GM12891 (cell line): ENCODE results near the gene OCSTAMP.

ENCODE experiments used
- DNase-seq: peaks from one replicate; pipeline ENCODE4 v3.0.0; 2011; ENCODE audit warnings: low spot score; ENCODE audit not compliant: insufficient read length
- FAIRE-seq: peaks from 2 replicates; lab custom pipeline; 2011; peaks lifted over from hg19 to GRCh38; lab: Jason Lieb, UNC
- PAX5 ChIP-seq: IDR thresholded peaks from 2 replicates; pipeline ENCODE4 v1.6.1; 2011; ENCODE audit warnings: low read length, moderate library complexity, mild to moderate bottlenecking; ENCODE audit not compliant: insufficient read depth, severe bottlenecking
- POLR2A ChIP-seq: IDR thresholded peaks from 2 replicates; pipeline ENCODE4 v1.6.1; 2011; ENCODE audit warnings: low read depth, low read length, control low read depth
- POLR2AphosphoS5 ChIP-seq: IDR thresholded peaks from 2 replicates; pipeline ENCODE4 v1.6.1; 2011; ENCODE audit warnings: low read depth, low read length, control low read depth
- POU2F2 ChIP-seq: IDR thresholded peaks from 2 replicates; pipeline ENCODE4 v1.6.1; 2011; ENCODE audit warnings: low read depth, mild to moderate bottlenecking, control low read depth, low read length, moderate library complexity
- SPI1 ChIP-seq: IDR thresholded peaks from 2 replicates; pipeline ENCODE4 v1.6.1; 2011; ENCODE audit warnings: low read depth, low read length, control low read depth
- TAF1 ChIP-seq: IDR thresholded peaks from 2 replicates; pipeline ENCODE4 v1.6.1; 2011; ENCODE audit warnings: low read depth, low read length, control low read depth

Gene OCSTAMP

DNA sequence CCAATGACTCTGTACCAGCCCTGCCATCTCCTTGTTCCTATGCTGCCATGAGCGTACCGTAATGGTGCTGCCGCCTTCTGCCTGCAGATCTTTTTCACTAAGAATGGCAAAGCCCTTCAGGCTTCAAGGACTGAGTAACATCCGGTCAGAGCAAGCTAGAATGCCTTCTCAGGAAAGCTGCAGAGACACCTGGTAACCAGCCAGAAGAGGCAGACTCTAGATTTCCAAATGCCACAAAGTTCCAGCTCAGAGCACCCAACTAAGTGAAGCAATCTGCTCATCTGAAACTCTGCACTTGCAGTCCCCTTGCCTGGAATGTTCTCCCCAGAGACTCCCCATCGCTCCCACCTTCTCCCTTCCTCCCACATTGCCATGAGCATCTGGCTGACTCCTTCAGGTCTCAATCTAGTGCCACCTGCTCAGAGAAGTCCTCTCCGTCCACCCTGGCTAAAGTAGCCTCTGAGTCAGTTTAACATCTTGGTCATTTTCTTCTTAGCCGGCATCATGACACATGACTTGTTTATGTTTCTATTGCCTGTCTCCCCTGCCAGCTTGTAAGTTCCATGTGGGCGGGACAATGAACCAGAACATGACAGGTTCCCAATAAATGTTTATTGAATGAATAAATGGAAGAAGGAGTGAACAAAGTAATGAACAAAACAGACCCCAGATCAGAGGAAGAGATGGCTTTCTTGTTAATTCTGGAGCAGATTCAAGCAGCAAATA, 6.9 kb upstream of the OCSTAMP start:
- TF ChIP-seq POLR2AphosphoS5 (no peak), PAX5 (no peak), TAF1 (no peak), POLR2A (no peak), SPI1 (no peak), POU2F2 (no peak)

DNA sequence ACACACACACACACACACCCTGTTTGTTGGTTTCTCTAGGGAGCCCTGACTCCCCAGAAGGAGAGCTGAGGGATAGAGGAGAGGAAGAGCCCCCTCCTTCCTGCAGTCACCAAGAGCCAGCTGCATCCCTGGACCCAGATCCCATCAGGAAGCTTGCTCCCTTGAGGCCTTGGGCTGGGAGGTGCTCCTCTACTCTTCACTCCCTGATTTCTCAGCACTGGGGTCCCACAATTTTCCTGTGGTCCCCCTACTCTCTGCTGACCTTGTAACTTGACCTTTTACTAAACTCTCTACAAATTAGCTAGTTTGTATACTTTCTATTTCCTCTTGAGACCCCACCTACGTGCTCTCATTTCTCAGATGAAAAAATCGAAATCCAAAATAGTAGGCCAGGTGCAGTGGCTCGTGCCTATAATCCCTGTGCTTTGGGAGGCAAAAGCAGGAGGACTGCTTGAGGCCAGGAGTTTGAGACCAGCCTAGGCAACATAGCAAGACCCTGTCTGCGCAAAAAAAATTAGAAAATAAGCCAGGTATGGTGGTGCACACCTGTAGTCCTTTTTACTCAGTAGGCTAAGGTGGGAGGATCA, 5.0 kb upstream of the OCSTAMP start:
- no peak for TF ChIP-seq SPI1
- TF ChIP-seq PAX5: no peak
- no peak for TF ChIP-seq POLR2AphosphoS5
- TF ChIP-seq TAF1: no peak
- TF ChIP-seq POLR2A: no peak
- TF ChIP-seq POU2F2: no peak
- no peak for FAIRE-seq
- no peak for DNase-seq

More for the DNA sequence above, 6.9 kb upstream of the OCSTAMP start:
- DNase-seq (no peak), FAIRE-seq (no peak)

DNA sequence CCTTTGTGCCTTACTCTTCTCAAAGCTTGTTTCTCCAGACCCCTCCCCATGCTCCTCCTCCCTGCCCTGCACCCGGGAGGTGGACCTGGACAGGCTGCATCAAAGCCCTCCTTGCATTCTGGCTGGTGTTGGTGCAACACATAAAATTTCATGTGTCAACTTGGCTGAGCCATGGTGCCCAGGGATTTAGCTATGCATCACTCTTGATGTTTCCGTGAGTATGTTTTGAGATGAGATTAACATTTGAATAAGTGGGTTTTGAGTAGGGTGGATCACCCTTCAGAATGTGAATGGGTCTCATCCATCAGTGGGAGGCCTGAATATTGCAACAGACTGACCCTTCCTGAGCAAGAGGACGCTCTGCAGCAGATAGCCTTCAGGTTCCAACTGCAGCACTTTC, 4.4 kb upstream of the OCSTAMP start:
- no peak for DNase-seq
- no peak for TF ChIP-seq POU2F2
- no peak for TF ChIP-seq POLR2A
- no peak for TF ChIP-seq POLR2AphosphoS5
- TF ChIP-seq SPI1: no peak
- no peak for TF ChIP-seq PAX5
- TF ChIP-seq TAF1: no peak
- FAIRE-seq: no peak

DNA sequence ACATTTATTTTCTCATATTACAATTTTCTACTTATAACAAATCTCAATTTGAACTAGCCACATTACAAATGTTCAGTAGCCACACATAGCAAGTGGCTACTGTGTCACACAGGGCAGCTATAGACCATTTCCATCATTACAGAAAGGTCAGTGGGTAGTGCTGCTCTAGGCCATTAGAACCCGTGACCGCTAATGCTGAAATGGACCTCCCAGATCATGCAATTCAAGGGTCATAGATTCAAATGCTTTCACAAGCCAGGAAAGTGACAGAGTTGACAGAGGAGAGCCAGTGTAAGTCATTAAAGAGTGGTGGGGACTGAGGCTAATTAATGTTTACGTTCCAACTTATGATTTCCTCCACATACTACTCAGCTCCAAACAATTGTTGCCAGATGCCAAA, 3.5 kb upstream of the OCSTAMP start:
- no peak for TF ChIP-seq SPI1
- TF ChIP-seq POU2F2: no peak
- DNase-seq (no peak), FAIRE-seq (no peak)

DNA sequence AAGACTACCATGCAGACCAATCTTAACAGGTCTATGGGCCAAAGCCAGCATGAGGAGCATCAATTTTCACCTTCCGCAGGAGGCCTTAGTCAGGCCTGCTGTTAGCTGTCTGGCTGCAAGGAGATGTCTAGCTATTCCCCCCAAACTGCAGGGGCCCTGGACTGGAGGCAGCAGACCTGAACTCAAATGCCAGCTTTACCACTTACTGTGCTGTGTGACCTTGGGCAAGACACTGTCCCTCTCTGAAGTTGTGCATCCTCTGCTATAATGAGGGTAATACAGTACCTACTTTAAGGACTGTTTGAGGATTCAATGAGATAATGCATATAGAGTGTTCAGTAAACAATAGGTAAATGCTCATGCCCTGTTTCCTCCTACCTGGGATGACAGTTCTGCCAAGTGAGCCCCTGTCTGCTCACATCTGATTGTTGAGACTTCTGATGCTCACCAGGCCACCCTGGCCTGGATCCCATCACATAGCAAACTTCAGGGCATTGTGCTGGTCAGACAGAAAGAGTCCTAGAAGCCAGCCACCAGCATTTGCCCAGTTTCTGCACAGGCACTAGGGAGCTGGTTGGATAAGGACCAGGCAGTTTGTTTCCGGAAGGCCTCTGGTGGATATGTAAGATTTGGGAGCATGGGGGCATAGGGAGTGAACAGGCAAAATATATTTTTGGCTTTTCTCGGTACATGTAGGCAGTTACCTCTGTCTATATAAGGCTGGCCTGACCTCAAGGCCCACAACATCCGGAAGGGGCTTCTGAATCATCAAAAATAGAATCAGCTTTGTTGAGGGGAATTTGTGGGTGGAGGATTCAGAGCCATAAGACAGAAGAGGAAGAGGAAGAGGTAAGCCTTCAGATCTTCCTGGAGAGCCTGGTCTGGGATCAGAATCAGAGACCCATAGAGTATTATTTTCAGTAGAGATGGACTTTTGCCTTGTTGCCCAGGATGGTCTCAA, 2.3 kb upstream of the OCSTAMP start:
- DNase-seq (no peak), FAIRE-seq (peak; percentile 75)
- peak; percentile 10; the same call in 1 of the 2 replicates for TF ChIP-seq TAF1
- TF ChIP-seq SPI1: peak; percentile 81
- no peak for TF ChIP-seq PAX5

DNA sequence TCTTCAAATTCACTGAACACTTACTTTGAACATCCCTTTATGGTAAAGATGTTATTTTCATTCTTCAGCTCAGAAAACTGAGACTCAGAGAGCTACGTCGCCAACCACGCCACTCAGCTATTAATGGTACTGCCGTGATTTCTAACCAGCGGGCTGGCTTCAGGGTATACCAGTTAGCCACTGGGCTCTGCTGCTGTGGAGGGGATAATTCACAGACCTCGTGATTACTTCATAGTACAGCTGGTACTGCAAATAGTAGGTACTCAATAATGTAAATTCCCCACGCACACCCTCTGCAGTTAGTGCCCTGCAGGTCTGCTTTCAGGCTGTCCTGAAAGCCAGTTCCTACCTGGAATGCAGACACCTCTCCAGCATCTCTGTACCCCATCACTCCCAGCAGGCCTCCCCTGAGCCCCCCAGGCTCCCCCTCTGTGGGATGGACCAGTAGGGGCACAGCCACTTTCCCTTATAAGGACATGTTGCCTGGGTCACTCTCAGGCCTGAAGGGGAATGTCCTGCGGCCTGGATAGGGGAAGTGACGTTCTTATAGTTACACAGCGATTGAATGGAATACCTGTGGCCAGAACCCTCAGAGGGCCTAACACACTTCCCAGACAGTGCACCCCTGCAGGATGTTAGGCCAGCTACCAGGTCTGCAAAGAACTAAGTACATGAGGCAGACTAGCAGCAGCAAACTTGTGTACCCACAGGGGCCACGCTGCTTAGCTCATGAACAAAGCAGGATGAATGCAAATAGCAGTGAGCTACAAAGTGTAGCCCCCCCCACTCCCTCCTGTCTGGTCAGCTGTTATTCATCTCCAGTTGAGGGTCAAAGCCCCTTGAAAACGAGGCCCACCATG, 1.3 kb upstream of the OCSTAMP start:
- FAIRE-seq (peak; percentile 79), DNase-seq (no peak)

DNA sequence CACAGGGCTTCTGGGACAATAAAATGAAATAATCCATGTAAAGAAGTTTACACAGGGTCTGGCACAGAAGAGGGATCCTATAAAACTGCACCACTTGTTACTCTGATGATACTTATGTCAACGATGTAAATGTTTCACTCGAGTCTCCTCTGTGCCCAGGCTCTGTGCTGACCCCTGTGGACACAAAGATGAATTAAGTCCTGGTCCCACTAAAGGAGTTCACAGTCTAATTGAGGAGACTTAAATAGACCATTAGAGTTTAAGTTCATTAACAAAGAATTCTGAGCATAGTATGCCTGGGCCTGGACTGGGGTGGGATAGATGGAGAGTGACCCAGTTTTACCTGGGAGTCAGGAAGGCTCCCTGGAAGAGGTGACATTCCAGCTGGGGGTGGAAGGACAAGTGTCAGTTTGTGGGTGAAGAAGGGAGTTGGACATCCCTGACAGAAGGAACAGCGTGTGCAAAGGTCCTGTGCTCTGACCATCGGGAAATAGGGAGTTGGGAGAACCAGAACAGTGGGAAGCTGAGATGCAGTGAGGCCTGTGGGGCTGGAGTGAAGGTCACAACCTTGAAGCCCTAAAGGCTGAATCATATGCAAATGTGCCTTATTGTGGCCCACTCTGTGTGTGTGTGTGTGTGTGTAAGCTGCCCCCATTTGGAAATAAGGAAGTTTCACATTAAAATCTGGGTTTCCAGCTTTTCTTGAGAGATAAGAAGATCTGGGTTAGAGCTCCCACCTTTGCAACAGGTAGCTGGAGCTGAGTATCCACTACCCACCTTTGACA, 1.1 kb downstream of the OCSTAMP start:
- no peak for TF ChIP-seq POLR2AphosphoS5
- no peak for TF ChIP-seq POLR2A
- TF ChIP-seq PAX5: no peak
- no peak for TF ChIP-seq SPI1
- TF ChIP-seq TAF1: no peak
- no peak for TF ChIP-seq POU2F2
- FAIRE-seq (peak; percentile 54), DNase-seq (no peak)

More for the DNA sequence above, 1.3 kb upstream of the OCSTAMP start:
- TF ChIP-seq POLR2A (no peak), SPI1 (peak; percentile 62; the same call in 1 of the 2 replicates), POU2F2 (no peak)

DNA sequence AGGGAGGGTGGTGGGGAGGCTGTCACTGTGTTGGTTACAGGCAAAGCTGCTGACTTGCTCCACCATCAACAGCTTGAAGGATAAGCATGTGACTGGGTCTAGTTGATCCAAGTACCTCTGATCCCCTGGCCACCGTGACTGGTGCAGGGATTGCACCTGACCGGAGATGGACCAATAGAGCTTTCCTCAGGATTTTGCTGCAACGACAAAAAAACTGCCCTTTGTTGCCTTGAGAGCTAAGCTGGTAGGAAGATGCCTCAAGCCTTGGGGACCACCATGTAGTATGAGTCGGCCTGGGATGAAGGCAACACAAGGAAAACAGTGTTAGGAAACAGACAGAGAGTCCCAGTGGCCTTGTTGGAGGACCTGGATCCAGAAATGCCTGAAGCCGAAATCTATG, 1.8 kb downstream of the OCSTAMP start:
- TF ChIP-seq SPI1 (no peak), PAX5 (no peak), POLR2AphosphoS5 (no peak), POLR2A (no peak), TAF1 (no peak), POU2F2 (no peak)
- FAIRE-seq (no peak), DNase-seq (no peak)
